ENCODE measurements around the gene GPNMB.
"Not testable (repeated sequence)": the region's sequence is repeated elsewhere in the genome, so short reads cannot be mapped to it uniquely, and the experiment has no call there.

GPNMB gene

DNA sequence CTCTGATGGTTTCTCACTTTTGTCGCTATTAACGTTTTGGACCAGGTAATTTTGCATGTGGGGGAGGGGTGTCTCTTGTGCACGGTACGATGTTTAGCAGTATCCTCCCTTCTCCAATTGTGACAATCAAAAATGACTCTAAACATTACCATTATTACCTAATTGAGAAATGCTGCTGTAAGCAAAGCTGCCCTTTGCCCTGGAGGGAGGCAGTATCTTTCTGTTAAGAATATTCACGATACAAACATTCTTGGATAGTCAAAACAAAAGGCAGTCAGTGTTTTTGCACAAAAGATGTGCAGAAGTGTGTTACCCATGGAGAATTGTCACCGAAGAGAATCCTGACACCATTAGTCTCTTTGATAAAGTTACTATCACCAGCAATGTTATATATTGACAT lies 62.2 kb downstream of the GPNMB start:
- no peak for DNase-seq

DNA sequence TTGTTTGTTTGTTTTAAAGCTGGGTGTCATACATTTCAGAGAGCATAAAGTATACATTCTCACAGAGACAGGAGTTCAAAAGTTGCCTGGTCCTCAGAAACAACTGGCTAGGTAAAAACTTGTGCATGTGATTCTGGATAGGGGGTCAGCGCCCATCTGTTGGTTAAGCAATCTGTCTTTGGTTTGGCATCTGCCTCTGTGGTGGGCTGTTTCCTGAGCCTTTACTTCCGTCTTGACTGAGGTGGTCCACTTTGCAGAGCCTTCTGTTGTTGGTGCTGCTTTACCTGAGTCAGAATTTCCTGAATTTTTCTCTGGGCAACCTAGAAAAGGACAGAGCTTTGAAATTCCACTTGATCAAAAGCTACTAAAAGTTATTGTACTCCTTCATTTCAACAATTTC lies 65.6 kb downstream of the GPNMB start:
- DNase-seq, result not testable (repeated sequence)

DNA sequence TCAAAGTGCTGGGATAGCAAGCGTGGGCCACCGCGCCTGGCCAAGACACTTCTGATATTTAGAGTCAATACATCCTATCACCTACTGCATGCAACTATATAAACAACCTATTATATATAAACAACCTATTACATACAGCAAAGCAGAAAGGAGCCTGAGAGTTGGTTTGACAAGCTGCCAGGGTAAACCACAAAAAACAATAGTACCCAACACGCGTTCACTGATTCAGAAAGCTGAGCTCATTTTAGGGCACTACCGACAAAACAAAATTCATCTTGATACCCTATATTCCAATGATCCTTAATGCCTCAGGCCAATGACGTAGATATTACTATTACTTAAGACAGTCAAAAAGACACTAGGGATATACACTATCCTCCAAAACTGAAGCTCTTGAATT lies 68.8 kb downstream of the GPNMB start:
- no peak for DNase-seq
